Measurements from ENCODE around the gene AGPS.
"Not testable (repeated sequence)": the region's sequence is repeated elsewhere in the genome, so short reads cannot be mapped to it uniquely, and the experiment has no call there.

The AGPS gene

GRCh38 chr2:177392373-177393202 is at the start of gene AGPS:
Gene AGPS (plus strand): TSS chr2:177392773. CDS start chr2:177392790, 17 bp downstream.
- peak; percentile 71 for DNase-seq (ENCODE audit: low spot score)

GRCh38 chr2:177343773-177344172 is 48.8 kb upstream of the AGPS start:
- no peak for DNase-seq (ENCODE audit: low spot score)

GRCh38 chr2:177344316-177344715 is 48.3 kb upstream of the AGPS start:
- DNase-seq (ENCODE audit: low spot score): no peak

- no peak for DNase-seq (ENCODE audit: low spot score)
Observed at GRCh38 chr2:177346192-177346591, 46.4 kb upstream of the AGPS start.

GRCh38 chr2:177347570-177347969 is 45.0 kb upstream of the AGPS start:
- no peak for DNase-seq (ENCODE audit: low spot score)

- no peak for DNase-seq (ENCODE audit: low spot score)
Observed at GRCh38 chr2:177348118-177348654, 44.4 kb upstream of the AGPS start.

GRCh38 chr2:177348733-177349693 is 43.6 kb upstream of the AGPS start:
- no peak for DNase-seq (ENCODE audit: low spot score)

- not testable (repeated sequence) for DNase-seq (ENCODE audit: low spot score)
Observed at GRCh38 chr2:177350624-177351023, 41.9 kb upstream of the AGPS start.

- not testable (repeated sequence) for DNase-seq (ENCODE audit: low spot score)
Observed at GRCh38 chr2:177351121-177351520, 41.5 kb upstream of the AGPS start.

GRCh38 chr2:177352441-177353186 is 40.0 kb upstream of the AGPS start:
- no peak for DNase-seq (ENCODE audit: low spot score)

GRCh38 chr2:177353187-177353478 is 39.4 kb upstream of the AGPS start:
- no peak for DNase-seq (ENCODE audit: low spot score)

GRCh38 chr2:177354541-177354940 is 38.0 kb upstream of the AGPS start:
- DNase-seq (ENCODE audit: low spot score): not testable (repeated sequence)

GRCh38 chr2:177355874-177356273 is 36.7 kb upstream of the AGPS start:
- no peak for DNase-seq (ENCODE audit: low spot score)

GRCh38 chr2:177359836-177360595 is 32.6 kb upstream of the AGPS start:
- DNase-seq (ENCODE audit: low spot score): no peak

- no peak for DNase-seq (ENCODE audit: low spot score)
Observed at GRCh38 chr2:177362499-177362898, 30.1 kb upstream of the AGPS start.

GRCh38 chr2:177363332-177363731 is 29.2 kb upstream of the AGPS start:
- no peak for DNase-seq (ENCODE audit: low spot score)

- DNase-seq (ENCODE audit: low spot score): not testable (repeated sequence)
Observed at GRCh38 chr2:177365764-177366163, 26.8 kb upstream of the AGPS start.

GRCh38 chr2:177368023-177368422 is 24.6 kb upstream of the AGPS start:
- DNase-seq (ENCODE audit: low spot score): not testable (repeated sequence)

GRCh38 chr2:177379354-177379753 is 13.2 kb upstream of the AGPS start:
- no peak for DNase-seq (ENCODE audit: low spot score)

- DNase-seq (ENCODE audit: low spot score): no peak
Observed at GRCh38 chr2:177380181-177380580, 12.4 kb upstream of the AGPS start.

GRCh38 chr2:177383935-177384334 is 8.6 kb upstream of the AGPS start:
- no peak for DNase-seq (ENCODE audit: low spot score)
